Embryonic facial prominence (tissue), 1 donor: Measurements from ENCODE around the gene SLC35F3.

ENCODE experiments used
- DNase-seq: peaks from one replicate; pipeline ENCODE4 v3.0.0-alpha.2; 2016; ENCODE audit errors: extremely low spot score

The SLC35F3 gene

DNA sequence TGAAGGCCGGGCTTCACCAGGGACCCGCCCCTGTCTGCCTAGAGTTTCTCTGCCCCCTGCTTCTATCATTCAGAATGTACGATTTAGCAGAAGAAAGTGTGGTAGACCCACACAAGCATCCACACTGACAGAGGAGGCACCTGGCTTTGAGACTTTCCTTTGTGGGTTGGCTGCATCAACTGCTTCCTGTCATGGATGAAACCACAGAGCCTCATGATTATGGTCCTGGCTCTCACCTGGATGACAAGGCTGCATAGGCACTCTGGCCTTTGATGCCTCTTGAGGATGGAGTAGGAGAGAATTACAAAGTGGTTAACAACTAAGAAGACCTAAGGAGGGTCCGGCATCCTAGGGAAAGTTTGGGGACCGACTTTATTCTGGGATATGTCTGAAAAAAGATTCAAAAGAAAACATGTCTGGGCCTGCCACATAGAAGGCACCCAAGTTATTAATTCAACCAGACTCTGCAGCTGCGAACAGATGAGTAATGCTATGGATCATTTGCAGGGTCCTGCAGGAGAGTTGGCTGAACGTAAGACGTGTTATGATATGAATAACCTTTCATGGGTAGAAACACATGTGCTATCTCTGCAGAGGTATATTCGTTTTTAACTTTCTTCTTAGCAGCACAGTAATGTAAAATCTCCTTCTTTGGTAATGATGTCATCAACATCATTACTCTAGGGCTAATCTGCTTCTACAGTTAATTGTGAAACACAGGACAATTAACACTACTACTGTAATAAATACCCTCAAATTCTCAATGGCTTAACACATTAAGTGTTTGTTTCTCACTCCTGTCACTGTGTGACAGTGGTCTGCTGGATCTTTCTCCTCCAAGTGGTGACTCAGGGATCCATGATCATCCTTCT is 136.2 kb downstream of the SLC35F3 start:
- no peak for DNase-seq

- DNase-seq = no peak
These were observed 139.6 kb downstream of the SLC35F3 start for GRCh38 chr1:234044079-234044478.

- DNase-seq = no peak
These were observed 142.6 kb downstream of the SLC35F3 start for GRCh38 chr1:234047123-234047522.

DNA sequence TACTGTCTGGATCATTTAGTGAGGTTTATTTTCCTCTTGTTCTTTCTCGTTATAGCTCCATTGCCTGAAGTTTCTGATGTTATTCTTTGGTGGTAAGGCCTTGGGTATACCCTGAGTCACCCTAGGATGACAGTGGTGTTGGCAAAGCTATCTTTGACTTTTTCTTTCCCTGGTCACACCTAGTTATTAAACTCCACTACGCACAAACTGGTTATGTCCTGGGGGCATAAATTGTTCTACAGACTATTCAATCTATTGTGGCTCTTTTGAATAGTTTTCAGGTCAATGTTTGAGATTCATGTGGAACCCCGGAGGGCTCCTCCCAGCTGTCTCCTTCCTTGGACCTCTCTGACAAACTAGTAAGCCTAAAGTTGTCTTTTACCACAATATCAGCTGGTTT is 157.7 kb downstream of the SLC35F3 start:
- DNase-seq = no peak

- no peak for DNase-seq
These were observed 161.4 kb downstream of the SLC35F3 start for GRCh38 chr1:234065794-234066447.

DNA sequence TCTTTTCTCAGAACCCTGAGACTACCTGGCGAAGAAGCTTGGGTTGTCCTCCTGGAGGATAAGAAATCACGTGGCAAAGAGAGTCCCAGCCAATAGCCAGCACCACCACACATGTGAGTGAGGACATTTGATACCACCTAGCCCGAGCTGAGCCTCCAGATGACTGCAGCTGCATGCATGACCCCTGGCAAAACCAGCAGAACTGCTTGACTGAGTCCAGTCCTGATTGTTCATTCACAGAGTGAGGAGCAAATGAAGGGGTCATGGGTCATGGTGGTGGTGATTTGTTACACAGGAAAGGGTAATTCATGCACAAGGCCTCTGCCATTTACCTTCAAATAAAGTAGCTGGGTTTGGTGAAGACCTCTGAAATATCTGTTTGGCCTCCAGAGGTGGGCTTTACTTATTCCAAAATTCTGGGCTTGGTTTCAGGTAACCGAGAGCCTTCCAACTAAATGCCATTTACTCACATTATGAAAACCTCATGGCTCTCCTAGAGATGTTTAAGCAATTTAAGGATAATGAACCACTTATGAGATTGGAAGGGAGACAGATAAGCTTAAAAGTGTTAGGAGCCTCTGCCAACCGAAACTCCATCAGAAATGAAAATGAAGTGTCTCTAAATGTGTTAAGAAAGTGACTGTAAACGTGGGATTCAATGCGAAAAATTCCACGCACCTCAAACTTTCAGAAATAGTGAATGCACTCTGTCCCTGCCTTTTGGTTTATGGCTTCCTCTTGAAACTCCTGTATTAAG is 163.3 kb downstream of the SLC35F3 start:
- no peak for DNase-seq

GRCh38 chr1:234069760-234070159 is 165.3 kb downstream of the SLC35F3 start:
- no peak for DNase-seq

- DNase-seq = no peak
These were observed 168.3 kb downstream of the SLC35F3 start for GRCh38 chr1:234072793-234073192.

DNA sequence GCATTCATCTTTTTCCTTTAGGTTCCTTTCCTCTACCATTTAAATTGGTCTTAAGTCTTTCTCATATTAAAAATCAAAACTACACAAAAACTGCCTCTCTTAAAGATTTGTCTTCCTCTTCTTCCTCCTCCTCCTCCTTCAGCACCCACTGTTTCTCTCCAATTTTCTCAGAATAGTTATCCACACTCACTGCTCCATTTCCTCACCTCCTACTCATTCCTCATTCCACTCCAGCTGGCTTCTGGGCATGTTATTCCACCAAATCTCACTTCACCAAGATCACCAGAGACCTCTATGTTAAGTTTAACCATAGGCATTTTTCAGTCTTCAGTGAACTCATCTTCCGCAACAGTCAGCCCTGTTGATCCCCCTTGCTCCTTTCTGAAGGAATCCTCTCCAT is 173.7 kb downstream of the SLC35F3 start:
- no peak for DNase-seq

DNA sequence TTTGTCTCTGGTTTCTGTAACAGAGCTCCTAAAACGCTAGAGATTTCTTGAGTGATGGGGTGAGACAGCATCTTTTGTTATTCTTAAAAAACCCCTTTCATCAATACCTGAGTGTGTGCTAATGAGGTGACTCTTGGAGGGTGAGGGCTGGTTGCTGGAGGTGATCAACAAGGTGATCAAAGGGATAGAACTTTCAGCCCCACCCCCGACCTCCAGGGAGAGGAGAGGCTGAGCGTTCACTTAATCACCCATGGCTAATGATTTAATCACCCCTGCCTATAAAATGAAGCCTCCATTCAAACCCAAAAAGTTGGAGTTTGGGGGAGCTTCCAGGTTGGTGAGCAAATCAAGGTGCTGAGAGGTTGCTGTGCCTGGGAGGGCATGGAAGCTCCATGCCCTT is 175.4 kb downstream of the SLC35F3 start:
- no peak for DNase-seq

- DNase-seq = no peak
These were observed 179.0 kb downstream of the SLC35F3 start for GRCh38 chr1:234083460-234083859.

GRCh38 chr1:234089396-234089795 is 184.9 kb downstream of the SLC35F3 start:
- DNase-seq = no peak

DNA sequence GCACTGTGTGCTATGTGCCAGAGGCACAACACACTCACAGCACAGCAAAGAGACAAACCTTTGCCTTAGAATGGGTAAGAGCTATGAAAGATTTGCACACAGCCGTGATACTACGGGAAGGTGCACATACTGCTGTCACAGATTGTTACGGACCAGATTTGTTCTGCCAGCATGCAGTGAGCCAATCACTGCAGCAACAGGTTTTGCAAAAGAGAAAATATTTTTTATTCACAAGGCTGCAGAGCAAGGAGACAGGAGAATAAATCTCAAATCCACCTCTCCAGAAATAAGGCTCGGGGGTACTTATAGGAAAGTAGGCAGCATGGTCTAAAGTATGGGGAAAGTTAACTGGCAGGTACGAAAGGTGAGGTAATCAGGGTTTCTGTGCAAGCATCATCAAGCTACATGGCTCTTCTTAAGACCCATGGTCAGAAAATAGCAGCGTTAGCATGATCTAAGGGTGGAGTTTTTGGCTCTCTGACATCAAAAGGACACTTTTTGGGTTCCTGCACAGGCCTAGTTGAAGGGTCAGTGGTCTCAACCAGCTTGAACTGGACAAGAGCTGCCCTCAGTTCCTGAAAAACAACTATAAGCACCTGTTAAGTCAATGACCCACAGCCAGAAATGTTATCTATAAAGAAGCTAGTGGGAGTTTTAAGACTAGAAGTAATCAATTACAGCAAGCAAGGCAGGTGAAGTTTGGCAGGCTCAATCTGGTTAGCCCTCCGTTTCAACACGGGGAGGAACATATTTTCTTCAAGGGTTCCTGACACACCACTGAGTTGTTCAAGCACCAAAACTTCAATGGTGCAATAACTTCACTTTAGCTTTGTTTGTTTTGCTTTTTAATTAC is 186.0 kb downstream of the SLC35F3 start:
- no peak for DNase-seq

DNA sequence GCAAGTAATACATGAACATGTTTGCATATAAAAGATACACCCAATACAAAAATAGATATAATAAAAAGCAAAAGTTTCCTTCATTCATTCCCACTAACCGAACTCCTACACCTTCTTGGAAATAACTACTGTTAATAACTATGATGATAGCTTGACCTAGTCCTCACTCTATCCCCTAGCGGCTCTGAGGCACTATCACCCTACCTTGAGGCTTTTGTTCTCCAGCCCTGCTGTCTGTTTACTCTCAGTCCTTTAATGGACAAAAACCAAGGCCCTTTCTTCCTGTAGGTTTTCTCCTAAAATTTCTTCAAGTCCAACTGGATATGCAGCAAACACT is 186.6 kb downstream of the SLC35F3 start:
- DNase-seq = no peak

GRCh38 chr1:234091876-234092275 is 187.4 kb downstream of the SLC35F3 start:
- DNase-seq = no peak

- no peak for DNase-seq
These were observed 188.6 kb downstream of the SLC35F3 start for GRCh38 chr1:234093107-234093506.

GRCh38 chr1:234093741-234094140 is 189.3 kb downstream of the SLC35F3 start:
- DNase-seq = no peak

- no peak for DNase-seq
These were observed 189.7 kb downstream of the SLC35F3 start for GRCh38 chr1:234094172-234094571.

GRCh38 chr1:234096161-234096770 is 191.8 kb downstream of the SLC35F3 start:
- DNase-seq = no peak

DNA sequence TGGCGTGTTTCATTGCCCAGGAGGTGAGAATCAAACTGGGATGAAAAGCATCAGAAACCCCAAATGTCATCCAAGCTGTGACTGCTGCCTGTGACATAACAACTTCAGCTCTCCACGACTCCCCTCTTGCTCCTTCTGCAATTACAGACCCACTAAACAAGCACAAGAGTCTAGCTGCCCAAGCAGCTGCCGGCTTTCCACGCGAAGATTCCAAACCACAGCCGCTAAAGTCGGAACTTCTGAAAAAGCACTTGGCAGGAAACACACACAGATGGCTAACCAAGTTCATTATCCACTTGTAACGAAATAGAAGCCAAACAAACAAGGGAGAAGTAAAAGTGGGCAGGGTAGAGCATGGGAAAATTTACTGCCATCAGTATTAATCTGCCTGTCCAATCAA is 198.1 kb downstream of the SLC35F3 start:
- no peak for DNase-seq

DNA sequence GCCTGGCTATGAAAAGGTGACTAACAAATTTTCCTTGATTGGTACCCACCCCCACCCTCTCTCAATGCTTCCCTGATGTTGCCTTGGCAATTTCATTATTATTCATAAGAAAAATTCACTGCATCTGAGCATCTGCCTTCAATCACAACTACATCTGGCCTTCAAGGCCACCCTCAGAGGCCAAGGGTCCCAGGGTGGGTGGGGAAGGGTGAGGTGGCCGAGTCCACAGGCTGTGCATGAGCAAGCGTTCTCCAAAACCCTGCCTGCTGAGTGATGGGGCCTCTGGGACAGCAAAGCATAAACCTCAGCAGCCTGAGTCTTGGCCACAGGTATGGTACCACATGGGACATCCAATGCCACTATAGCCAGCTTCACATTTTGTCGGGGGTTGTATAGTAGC is 198.7 kb downstream of the SLC35F3 start:
- no peak for DNase-seq
